ENCODE results near the gene NAALADL1. TPM values are rescaled to one million over a fixed set of nuclear protein-coding genes. Genes with fewer than 3 reads are reported as not detected.

Gene NAALADL1
- 10 to 100 TPM in 2 of 3 donors, 1 to 10 TPM in 1; 9.5 to 14.5 (median 10.7) TPM for polyA plus RNA-seq (ENCODE audit: insufficient read length in 3 of 3)
- long read RNA-seq, donor 1, partial matches to known transcripts = 0 of 4 reads
- long read RNA-seq, donor 1, other reads (novel, unspliced or antisense) = 0 of 4 reads
- long read RNA-seq, donor 2, partial matches to known transcripts = 0 of 1 reads
- long read RNA-seq, donor 2, other reads (novel, unspliced or antisense) = 0 of 1 reads
- long read RNA-seq, donor 3, partial matches to known transcripts = 0 of 5 reads
- long read RNA-seq, donor 3, other reads (novel, unspliced or antisense) = 0 of 5 reads
- long read RNA-seq, donor 4, partial matches to known transcripts = 0 of 2 reads
- long read RNA-seq, donor 4, other reads (novel, unspliced or antisense) = 0 of 2 reads
- long read RNA-seq, donor 5 = 0 reads
- long read RNA-seq, donor 6, partial matches to known transcripts = 0 of 2 reads
- long read RNA-seq, donor 6, other reads (novel, unspliced or antisense) = 0 of 2 reads
- long read RNA-seq, donor 7, partial matches to known transcripts = 0 of 1 reads
- long read RNA-seq, donor 7, other reads (novel, unspliced or antisense) = 0 of 1 reads
- long read RNA-seq, donor 8, partial matches to known transcripts = 0 of 3 reads
- long read RNA-seq, donor 8, other reads (novel, unspliced or antisense) = 0 of 3 reads
- long read RNA-seq, donor 9, partial matches to known transcripts = 0 of 2 reads
- long read RNA-seq, donor 9, other reads (novel, unspliced or antisense) = 0 of 2 reads
- long read RNA-seq, donor 10, partial matches to known transcripts = 0 of 6 reads
- long read RNA-seq, donor 10, other reads (novel, unspliced or antisense) = 0 of 6 reads
- long read RNA-seq, donor 11, partial matches to known transcripts = 0 of 3 reads
- long read RNA-seq, donor 11, other reads (novel, unspliced or antisense) = 0 of 3 reads
- long read RNA-seq, donor 12, partial matches to known transcripts = 0 of 9 reads
- long read RNA-seq, donor 12, other reads (novel, unspliced or antisense) = 8 of 9 reads
- long read RNA-seq, donor 13 = 0 reads
- long read RNA-seq, donor 14, partial matches to known transcripts = 0 of 2 reads
- long read RNA-seq, donor 14, other reads (novel, unspliced or antisense) = 0 of 2 reads
- long read RNA-seq, donor 15, partial matches to known transcripts = 0 of 2 reads
- long read RNA-seq, donor 15, other reads (novel, unspliced or antisense) = 0 of 2 reads
- long read RNA-seq, donor 16, transcript NAALADL1-206 (5 exons, 800 nt) = major isoform, 5 of 9 reads
- long read RNA-seq, donor 16, partial matches to known transcripts = 0 of 9 reads
- long read RNA-seq, donor 16, other reads (novel, unspliced or antisense) = 0 of 9 reads

- DNase-seq (ENCODE audit: extremely low read depth in 1 of 11, low read depth in 9 of 11, low spot score in 4 of 11) = no peak
These were observed at the start of gene NAALADL1 for GRCh38 chr11:65058419-65059054. NAALADL1 (minus strand) TSS chr11:65058553; CDS start chr11:65058521, 32 bp downstream.

DNA sequence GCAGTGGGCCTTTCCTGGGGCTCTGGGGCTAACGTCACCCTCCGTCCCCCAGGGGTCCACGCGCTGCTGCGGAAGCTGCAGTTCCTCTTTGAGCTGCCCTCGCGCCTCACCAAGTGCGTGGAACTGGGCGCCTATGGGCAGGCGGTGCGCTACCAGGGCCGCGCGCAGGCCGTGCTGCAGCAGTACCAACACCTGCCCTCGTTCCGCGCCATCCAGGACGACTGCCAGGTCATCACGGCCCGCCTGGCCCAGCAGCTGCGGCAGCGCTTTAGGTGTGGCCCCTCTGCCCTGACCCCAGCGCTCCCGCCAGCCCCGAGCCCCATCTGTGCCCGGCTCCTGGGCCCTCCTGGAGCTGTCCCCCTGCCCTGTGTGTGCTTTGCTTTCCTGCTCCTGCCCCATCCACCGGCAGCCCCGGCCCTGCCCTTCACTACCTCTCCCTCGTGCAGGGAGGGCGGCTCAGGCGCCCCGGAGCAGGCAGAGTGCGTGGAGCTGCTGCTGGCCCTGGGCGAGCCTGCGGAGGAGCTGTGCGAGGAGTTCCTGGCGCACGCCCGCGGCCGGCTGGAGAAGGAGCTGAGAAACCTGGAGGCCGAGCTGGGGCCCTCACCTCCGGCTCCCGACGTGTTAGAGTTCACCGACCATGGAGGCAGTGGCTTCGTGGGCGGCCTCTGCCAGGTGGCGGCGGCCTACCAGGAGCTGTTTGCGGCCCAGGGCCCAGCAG lies 49.6 kb upstream of the NAALADL1 start:
- no peak for DNase-seq (ENCODE audit: extremely low read depth in 1 of 11, low read depth in 9 of 11, low spot score in 4 of 11)

DNA sequence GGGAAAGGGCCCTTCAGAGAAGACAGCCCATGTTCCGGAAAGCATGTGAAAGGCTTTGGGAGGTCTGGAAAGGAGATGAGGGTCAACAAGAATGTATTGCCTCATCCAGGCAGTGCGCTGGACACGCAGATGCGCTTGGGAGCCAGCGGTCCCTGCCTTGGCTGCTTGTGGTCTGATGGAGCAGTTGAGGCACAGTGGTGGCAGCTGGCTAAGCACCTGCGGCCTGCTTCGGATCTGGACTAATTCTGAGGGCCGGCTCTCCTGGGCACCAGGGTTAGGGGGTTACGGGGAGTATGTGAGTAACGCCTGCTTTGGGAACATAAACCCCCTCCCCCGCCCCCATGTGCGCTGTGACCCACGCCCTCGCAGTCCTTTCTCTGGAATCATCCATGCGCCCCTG lies 48.7 kb upstream of the NAALADL1 start:
- no peak for DNase-seq (ENCODE audit: extremely low read depth in 1 of 11, low read depth in 9 of 11, low spot score in 4 of 11)

- no peak for DNase-seq (ENCODE audit: extremely low read depth in 1 of 11, low read depth in 9 of 11, low spot score in 4 of 11)
These were observed 46.3 kb upstream of the NAALADL1 start for GRCh38 chr11:65104628-65105027.

- DNase-seq (ENCODE audit: extremely low read depth in 1 of 11, low read depth in 9 of 11, low spot score in 4 of 11) = no peak
These were observed 45.1 kb upstream of the NAALADL1 start for GRCh38 chr11:65103476-65103875.

GRCh38 chr11:65102142-65103095 lies 44.1 kb upstream of the NAALADL1 start:
- DNase-seq (ENCODE audit: extremely low read depth in 1 of 11, low read depth in 9 of 11, low spot score in 4 of 11) = no peak

DNA sequence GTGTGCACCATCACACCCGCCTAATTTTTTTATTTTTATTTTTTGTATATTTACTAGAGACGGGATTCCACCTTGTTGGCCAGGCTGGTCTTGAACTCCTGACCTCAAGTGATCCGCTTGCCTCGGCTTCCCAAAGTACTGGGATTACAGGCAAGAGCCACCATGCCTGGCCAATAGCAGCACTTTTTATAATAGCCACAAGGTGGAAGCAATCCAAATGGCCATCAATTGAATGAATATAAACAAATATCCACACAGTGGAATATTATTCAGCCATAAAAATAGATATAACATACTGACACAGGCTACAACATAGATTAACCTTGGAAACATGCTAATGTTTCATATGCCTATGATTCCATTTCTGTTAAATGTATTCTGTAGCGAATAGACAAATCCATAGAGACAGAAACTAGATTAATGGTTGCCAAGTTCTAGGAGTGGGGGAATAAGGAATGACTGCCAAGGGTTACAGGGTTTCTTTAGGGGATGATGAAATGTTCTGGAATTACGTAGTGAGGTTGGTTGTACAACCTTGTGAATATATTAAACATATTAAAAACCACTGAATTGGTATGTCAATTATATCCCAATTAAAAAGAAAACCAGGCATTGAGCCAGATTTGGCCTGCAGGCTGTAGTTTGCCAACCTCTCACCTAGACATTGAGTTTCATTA lies 42.5 kb upstream of the NAALADL1 start:
- no peak for DNase-seq (ENCODE audit: extremely low read depth in 1 of 11, low read depth in 9 of 11, low spot score in 4 of 11)

- DNase-seq (ENCODE audit: extremely low read depth in 1 of 11, low read depth in 9 of 11, low spot score in 4 of 11) = no peak
These were observed 38.6 kb upstream of the NAALADL1 start for GRCh38 chr11:65096926-65097325.

- peak in 10 of 11 donors; percentile 80 to 91 (median 84) for DNase-seq (ENCODE audit: extremely low read depth in 1 of 11, low read depth in 9 of 11, low spot score in 4 of 11)
These were observed 37.8 kb upstream of the NAALADL1 start, which contains the start of gene VPS51 for GRCh38 chr11:65095974-65096806. VPS51 (plus strand) TSS chr11:65096214; CDS start chr11:65096251, 37 bp downstream.

GRCh38 chr11:65095427-65095826 lies 37.1 kb upstream of the NAALADL1 start:
- no peak for DNase-seq (ENCODE audit: extremely low read depth in 1 of 11, low read depth in 9 of 11, low spot score in 4 of 11)

DNA sequence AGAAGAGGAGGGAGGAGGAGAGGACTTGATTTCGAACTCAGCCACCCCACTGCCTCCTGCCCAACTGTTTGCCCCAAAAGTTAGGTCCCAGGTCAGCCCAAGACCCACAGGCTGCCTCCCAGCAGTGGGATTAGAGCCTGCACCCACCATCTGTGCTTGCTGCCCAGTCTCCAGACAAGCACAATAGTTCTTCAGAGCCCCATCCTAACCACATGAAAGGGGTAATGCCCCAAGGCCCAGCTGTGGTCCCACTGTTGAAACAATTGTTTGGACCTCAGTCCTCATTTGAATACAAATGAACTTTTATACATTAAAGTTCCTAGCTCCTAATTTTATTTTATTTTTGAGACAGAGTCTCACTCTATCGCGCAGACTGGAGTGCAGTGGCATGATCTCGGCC lies 32.3 kb upstream of the NAALADL1 start:
- DNase-seq (ENCODE audit: extremely low read depth in 1 of 11, low read depth in 9 of 11, low spot score in 4 of 11) = no peak

DNA sequence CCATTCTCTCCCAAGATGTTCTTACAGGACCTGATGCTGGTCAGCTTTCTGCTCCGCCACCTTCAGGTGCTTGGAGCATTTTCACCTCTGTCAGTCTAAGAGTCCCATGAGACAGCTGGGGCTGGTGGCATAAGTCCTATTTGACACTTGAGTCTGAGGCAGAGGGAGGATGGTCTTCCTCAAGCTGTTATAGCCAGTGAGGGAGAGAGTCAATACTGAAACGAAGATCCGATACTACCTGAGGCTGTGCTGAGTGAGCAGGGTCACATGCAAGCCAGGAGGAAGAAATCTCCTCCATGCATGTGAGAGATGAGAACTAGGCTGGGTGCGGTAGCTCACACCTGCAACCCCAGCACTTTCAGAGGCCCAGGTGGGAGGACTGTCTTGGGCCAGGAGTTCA lies 31.3 kb upstream of the NAALADL1 start:
- DNase-seq (ENCODE audit: extremely low read depth in 1 of 11, low read depth in 9 of 11, low spot score in 4 of 11) = no peak

GRCh38 chr11:65087827-65088226 lies 29.5 kb upstream of the NAALADL1 start:
- DNase-seq (ENCODE audit: extremely low read depth in 1 of 11, low read depth in 9 of 11, low spot score in 4 of 11) = no peak

DNA sequence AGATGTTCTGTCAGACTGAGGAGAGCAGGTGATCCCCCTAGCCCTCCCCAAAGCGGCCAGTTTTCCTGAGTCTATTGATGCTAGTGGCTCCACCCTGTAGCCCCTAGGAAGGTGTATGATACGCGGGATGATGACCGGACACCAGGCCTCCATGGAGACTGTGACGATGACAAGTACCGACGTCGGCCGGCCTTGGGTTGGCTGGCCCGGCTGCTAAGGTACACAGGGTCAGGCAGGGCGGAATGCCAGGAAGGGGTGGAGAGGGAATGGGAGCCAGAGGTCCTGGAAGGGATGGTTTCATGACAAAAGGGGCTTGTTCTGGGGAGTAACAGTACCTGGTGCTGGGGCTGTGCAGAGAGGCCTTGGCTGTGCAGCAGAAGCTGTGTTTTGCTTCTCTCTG lies 28.9 kb upstream of the NAALADL1 start:
- no peak for DNase-seq (ENCODE audit: extremely low read depth in 1 of 11, low read depth in 9 of 11, low spot score in 4 of 11)

DNA sequence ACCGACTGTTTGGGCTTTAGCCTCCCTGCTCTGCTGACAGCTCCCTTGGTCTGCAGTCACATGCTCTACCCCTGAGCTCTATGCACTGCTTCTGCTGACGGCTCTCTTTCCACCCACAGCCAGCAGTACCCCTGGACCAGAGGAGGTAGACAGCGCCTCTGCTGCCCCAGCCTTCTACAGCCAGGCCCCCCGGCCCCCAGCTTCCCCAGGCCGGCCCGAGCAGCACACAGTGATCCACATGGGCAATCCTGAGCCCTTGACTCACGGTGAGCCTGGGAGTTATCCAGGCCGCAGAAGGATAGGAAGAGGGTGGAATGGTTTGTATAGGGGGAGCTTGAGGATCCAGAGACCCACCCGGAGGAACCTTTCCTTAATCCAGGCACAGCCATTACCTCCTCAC lies 28.5 kb upstream of the NAALADL1 start:
- no peak for DNase-seq (ENCODE audit: extremely low read depth in 1 of 11, low read depth in 9 of 11, low spot score in 4 of 11)
